Endothelial cell of umbilical vein (primary cell): ENCODE data around the gene OR52M1. TPM values are rescaled to one million over a fixed set of nuclear protein-coding genes. Genes with fewer than 3 reads are reported as not detected.

ENCODE experiments used
- Bru-seq: library from RNA; stranded (reverse); fragments of 400-500 nt; gene quantifications from one replicate; lab custom pipeline; 2021; lab: Mats Ljungman, UMichigan
- BruChase-seq, 2 experiments: library from RNA; stranded (reverse); fragments of 400-500 nt; gene quantifications; one replicate each; lab custom pipeline; 2021; lab: Mats Ljungman, UMichigan
- BruUV-seq: library from RNA; stranded (reverse); fragments of 400-500 nt; replicated peaks from 2 replicates; lab custom pipeline; 2021; lab: Mats Ljungman, UMichigan
- CTCF ChIA-PET: fragments of 300-600, 350-600 bp; sonication (Branson Sonifier 250); formaldehyde crosslinking; loops from one replicate; lab custom pipeline; 2021; ENCODE audit warnings: antibody characterized with exemption, inconsistent platforms; lab: Charles Lee
- POLR2A ChIA-PET: fragments of 300-600, 350-600 bp; sonication (Branson Sonifier 250); formaldehyde crosslinking; loops from one replicate; lab custom pipeline; 2021; ENCODE audit warnings: antibody characterized with exemption, inconsistent platforms; lab: Charles Lee
- DNase-seq: peaks from one replicate; pipeline ENCODE4 v3.0.0-alpha.2; 2011; ENCODE audit warnings: low read depth, low spot score
- FAIRE-seq: peaks from 2 replicates; lab custom pipeline; 2011; peaks lifted over from hg19 to GRCh38; lab: Jason Lieb, UNC
- H2AFZ ChIP-seq: 2 replicates; pipeline ENCODE4 v1.6.0; 2012; ENCODE audit warnings: low read depth, low read length, control low read depth, inconsistent platforms
- H3K27ac ChIP-seq: 2 replicates; pipeline ENCODE4 v1.5.1; 2011; ENCODE audit warnings: low read depth, mild to moderate bottlenecking, control low read depth, low read length, moderate library complexity; ENCODE audit not compliant: insufficient read depth
- H3K27me3 ChIP-seq, 2 experiments: 2 replicates each; pipeline versions ENCODE4 v1.6.0 to v1.6.1; 2011; ENCODE audit warnings: low read length in 2 of 2, mixed read lengths in 1 of 2; ENCODE audit not compliant: control insufficient read depth in 2 of 2, insufficient read depth in 2 of 2
- H3K36me3 ChIP-seq, 2 experiments: 2 replicates in 1 of 2; 3 replicates in 1 of 2; pipeline ENCODE4 v1.5.1; 2011; ENCODE audit warnings: low read length in 2 of 2, mild to moderate bottlenecking in 1 of 2, moderate library complexity in 1 of 2; ENCODE audit not compliant: control insufficient read depth in 2 of 2, insufficient read depth in 2 of 2; ENCODE audit errors: extremely low read depth in 1 of 2
- H3K4me1 ChIP-seq: 3 replicates; pipeline ENCODE4 v1.5.1; 2011; ENCODE audit warnings: mild to moderate bottlenecking, low read length; ENCODE audit not compliant: control insufficient read depth, insufficient read depth; ENCODE audit errors: extremely low read depth
- H3K4me2 ChIP-seq: 2 replicates; pipeline ENCODE4 v1.6.1; 2011; ENCODE audit warnings: low read length, control low read depth, mixed read lengths; ENCODE audit not compliant: insufficient read depth
- H3K4me3 ChIP-seq, 3 experiments: fragments of 200-600 bp in 1 of 3; sonication (generic), shearing (Covaris generic) in 1 of 3; replicated peaks in 1 of 3; 2 replicates each; pipeline ENCODE4 v1.5.1; 2011 to 2016; ENCODE audit warnings: control low read depth in 3 of 3, low read length in 3 of 3, mild to moderate bottlenecking in 2 of 3, inconsistent platforms in 1 of 3, low read depth in 1 of 3, moderate library complexity in 1 of 3; ENCODE audit not compliant: insufficient read depth in 1 of 3
- H3K79me2 ChIP-seq: 2 replicates; pipeline ENCODE4 v1.6.0; 2012; ENCODE audit warnings: low read length, inconsistent platforms; ENCODE audit not compliant: control insufficient read depth, insufficient read depth
- H3K9ac ChIP-seq: replicated peaks from 2 replicates; pipeline ENCODE3; 2011; ENCODE audit warnings: low read length, control low read depth; ENCODE audit not compliant: insufficient read depth; ENCODE audit errors: extremely low read depth
- H3K9me1 ChIP-seq: replicated peaks from 3 replicates; pipeline ENCODE4 v1.6.0; 2011; ENCODE audit warnings: mild to moderate bottlenecking, low read length; ENCODE audit not compliant: control insufficient read depth, insufficient read depth; ENCODE audit errors: extremely low read depth
- H3K9me3 ChIP-seq: replicated peaks from 2 replicates; pipeline ENCODE4 v1.5.1; 2012; ENCODE audit warnings: low read length, inconsistent platforms; ENCODE audit not compliant: control insufficient read depth, insufficient read depth
- H4K20me1 ChIP-seq: replicated peaks from 2 replicates; pipeline ENCODE3; 2011; ENCODE audit warnings: mild to moderate bottlenecking, low read length; ENCODE audit not compliant: control insufficient read depth, insufficient read depth; ENCODE audit errors: extremely low read depth
- CTCF ChIP-seq, 2 donors: IDR thresholded peaks; 1 replicate in 1 of 2; 2 replicates in 1 of 2; pipeline ENCODE4 v1.5.1; 2011; ENCODE audit warnings: low read length in 2 of 2, mild to moderate bottlenecking in 2 of 2, moderate library complexity in 2 of 2, control low read depth in 1 of 2, inconsistent platforms in 1 of 2, low read depth in 1 of 2; ENCODE audit not compliant: insufficient read depth in 1 of 2; ENCODE audit errors: extremely low read depth in 1 of 2
- EZH2 ChIP-seq: IDR thresholded peaks from 2 replicates; pipeline ENCODE4 v1.6.1; 2012; ENCODE audit warnings: borderline replicate concordance, low read depth, mild to moderate bottlenecking, moderate library complexity, low read length, inconsistent platforms; ENCODE audit not compliant: severe bottlenecking
- GATA2 ChIP-seq: IDR thresholded peaks from 2 replicates; pipeline ENCODE4 v1.7.0; 2011; ENCODE audit warnings: low read depth, mild to moderate bottlenecking, moderate library complexity, mixed read lengths, low read length; ENCODE audit not compliant: insufficient read length, insufficient read depth
- MAX ChIP-seq: IDR thresholded peaks from 2 replicates; pipeline ENCODE4 v1.6.1; 2011; ENCODE audit not compliant: insufficient read depth, insufficient read length
- MYC ChIP-seq: IDR thresholded peaks from one replicate; pipeline ENCODE4 v1.6.1; 2011; ENCODE audit warnings: mild to moderate bottlenecking, low read depth, low read length
- POLR2AphosphoS5 ChIP-seq: IDR thresholded peaks from 2 replicates; pipeline ENCODE4 v1.6.1; 2012; ENCODE audit warnings: low read depth, mild to moderate bottlenecking, control low read depth, low read length, moderate library complexity; ENCODE audit not compliant: insufficient read depth
- dilution Hi-C: fragments of 300-500 bp; cut with MboI; formaldehyde crosslinking; loops from one replicate; pipeline ENCODE4 v1.15.0; 2019; ENCODE audit warnings: low sequenced_read_pairs; ENCODE audit not compliant: extremely low pct_ligation_motif_present
- intact Hi-C: fragments of 100-400 bp; cut with micrococcal nuclease; formaldehyde crosslinking; loops from one replicate; pipeline ENCODE4 v1.10.0; 2022
- long read RNA-seq: library from polyadenylated mRNA; stranded (forward); transcript quantifications from one replicate; pipeline ENCODE4 v2.0.0, GENCODE V29; 2021
- polyA minus RNA-seq, 3 experiments: library from RNA; depleted of rRNA, polyadenylated mRNA; stranded (reverse); fragments of >200 nt; gene quantifications; 1 replicate in 1 of 3; 2 replicates in 2 of 3; pipeline ENCODE4 v1.2.3, GENCODE V29; 2011
- polyA plus RNA-seq, 4 experiments: library from polyadenylated mRNA; depleted of rRNA in 3 of 4; stranded (reverse) in 3 of 4; unstranded in 1 of 4; fragments of >200 nt; gene quantifications; 2 replicates each; pipeline versions ENCODE4 v1.2.1 to v1.2.3, GENCODE V29; 2011 to 2012; ENCODE audit warnings: missing spikeins in 1 of 4
- total RNA-seq: library from RNA; stranded (reverse); gene quantifications from 2 replicates; pipeline ENCODE4 v1.2.3, GENCODE V29; 2021

OR52M1 gene
- total RNA-seq (not detected in 2 replicates), polyA plus RNA-seq (not detected in 2 replicates), polyA minus RNA-seq (not detected in 2 replicates), Bru-seq, nascent RNA (not detected), BruChase-seq, experiment 1, labeled RNA remaining after a 6-hour chase (not detected), BruChase-seq, experiment 2, labeled RNA remaining after a 2-hour chase (not detected)
- polyA plus RNA-seq (2011; cell fraction: cytosol; rRNA removed), result not detected in 2 replicates
- not detected in 2 replicates for polyA plus RNA-seq (2011; cell fraction: nucleus; rRNA removed)
- polyA plus RNA-seq (2012), result not detected in 2 replicates
- polyA minus RNA-seq (2011; cell fraction: cytosol; rRNA and poly(A)+ RNA removed), result not detected
- polyA minus RNA-seq (2011; cell fraction: nucleus; rRNA and poly(A)+ RNA removed), result not detected in 2 replicates
- long read RNA-seq, result 0 reads

GRCh38 chr11:4544891-4545290, at the start of gene OR52M1:
Gene OR52M1 (plus strand): TSS chr11:4545191. CDS start chr11:4545191, 0 bp downstream.
- Histone ChIP-seq H3K27ac (no peak within 1 kb of the TSS), H4K20me1 (no peaks in the 10 kb centered on the region), H3K79me2 (no peaks in the 10 kb centered on the region), H3K9ac (no peak within 1 kb of the TSS), H3K4me2 (no peak within 1 kb of the TSS), H3K9me3 (no peaks in the 10 kb centered on the region), H2AFZ (no peak within 1 kb of the TSS), H3K36me3 (no peaks in the 10 kb centered on the region), H3K27me3 (peaks cover 2% of the 10 kb centered on the region in 2 experiments), H3K4me1 (peaks cover 9% of the 10 kb centered on the region), H3K9me1 (no peaks in the 10 kb centered on the region), H3K4me3 (no peak within 1 kb of the TSS)
- BruUV-seq, result no TSS peak
- dilution Hi-C loops (no loop called here), intact Hi-C loops (no loop called here)
- no peak for DNase-seq
- ChIA-PET CTCF (interaction anchor here (7.7 kb wide), 1 partner anchor 358 kb away, joined by 238 read pairs; no protein-coding TSS in a partner anchor), POLR2A (no interaction called here)
- FAIRE-seq, result no peak
- TF ChIP-seq MYC (no peak), CTCF (IDR thresholded peaks at IDR 0.05; ENCODE audit: extremely low read depth in 1 of 2, insufficient read depth in 1 of 2, low read depth in 1 of 2, low read length in 2 of 2) (no peak), GATA2 (no peak), MAX (no peak), POLR2AphosphoS5 (no peak), EZH2 (no peak)
